ENCODE measurements around the gene NGLY1. TPM values are rescaled to one million over a fixed set of nuclear protein-coding genes. Genes with fewer than 3 reads are reported as not detected.

Gene NGLY1
- total RNA-seq, 4 donors from 2014 or later = 32.9 to 101 (median 46.4) TPM

DNA sequence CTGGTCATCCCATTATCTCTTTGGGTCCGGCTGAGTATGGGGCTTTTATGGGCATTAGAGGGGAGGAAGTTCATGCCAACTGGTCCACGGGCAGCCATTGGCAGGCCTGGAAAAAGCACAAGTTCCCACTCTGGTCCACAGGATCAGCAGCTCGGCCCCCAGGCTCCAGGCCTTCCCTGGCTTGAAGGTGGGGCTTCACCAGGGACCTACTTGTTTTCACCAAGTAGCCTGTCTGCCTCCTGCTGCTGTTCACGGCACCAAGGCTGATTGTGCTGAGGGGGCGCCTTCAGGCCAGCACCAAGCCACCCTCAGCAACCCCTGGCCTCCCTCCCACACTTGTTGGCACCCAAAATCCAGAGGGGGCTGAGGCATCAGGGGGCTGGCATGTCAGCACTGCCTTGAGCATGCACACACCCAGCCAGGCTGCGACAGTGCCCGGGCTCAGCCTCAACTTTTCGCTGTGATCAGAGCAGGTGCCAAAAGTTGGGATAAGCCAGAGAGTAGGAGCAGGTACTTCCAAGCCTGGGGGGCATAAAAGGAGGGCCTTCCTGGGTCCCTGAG is 109.4 kb downstream of the NGLY1 start:
- Histone ChIP-seq H3K36me3 (no peaks in the 10 kb centered on the region), H3K4me1 (no peaks in the 10 kb centered on the region), H3K9me3 (peaks cover 0 to 8% (median 0%) of the 10 kb centered on the region in 4 donors), H3K27ac (no peak overlapping the region), H3K27me3 (no peaks in the 10 kb centered on the region), H3K4me3 (no peak overlapping the region)
- TF ChIP-seq, protein P1, sequence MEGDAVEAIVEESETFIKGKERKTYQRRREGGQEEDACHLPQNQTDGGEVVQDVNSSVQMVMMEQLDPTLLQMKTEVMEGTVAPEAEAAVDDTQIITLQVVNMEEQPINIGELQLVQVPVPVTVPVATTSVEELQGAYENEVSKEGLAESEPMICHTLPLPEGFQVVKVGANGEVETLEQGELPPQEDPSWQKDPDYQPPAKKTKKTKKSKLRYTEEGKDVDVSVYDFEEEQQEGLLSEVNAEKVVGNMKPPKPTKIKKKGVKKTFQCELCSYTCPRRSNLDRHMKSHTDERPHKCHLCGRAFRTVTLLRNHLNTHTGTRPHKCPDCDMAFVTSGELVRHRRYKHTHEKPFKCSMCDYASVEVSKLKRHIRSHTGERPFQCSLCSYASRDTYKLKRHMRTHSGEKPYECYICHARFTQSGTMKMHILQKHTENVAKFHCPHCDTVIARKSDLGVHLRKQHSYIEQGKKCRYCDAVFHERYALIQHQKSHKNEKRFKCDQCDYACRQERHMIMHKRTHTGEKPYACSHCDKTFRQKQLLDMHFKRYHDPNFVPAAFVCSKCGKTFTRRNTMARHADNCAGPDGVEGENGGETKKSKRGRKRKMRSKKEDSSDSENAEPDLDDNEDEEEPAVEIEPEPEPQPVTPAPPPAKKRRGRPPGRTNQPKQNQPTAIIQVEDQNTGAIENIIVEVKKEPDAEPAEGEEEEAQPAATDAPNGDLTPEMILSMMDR (IDR thresholded peaks at IDR 0.05) = no peak
- no peak for TF ChIP-seq POLR2A (IDR thresholded peaks at IDR 0.05)
- DNase-seq = no peak

Small RNA genes within 50 kb of the gene (small RNA-seq; reads per million reads assigned to genes)
- 0 reads per million in 2 donors for gene CRIP1P2

Other genes starting within 250 kb of the NGLY1 start
- gene TOP2B, start 118.5 kb downstream of the NGLY1 start, total RNA-seq = 100 to 1,000 TPM in 1 of 4 donors, 10 to 100 TPM in 3; 70.4 to 198 (median 73.8) TPM
- gene OXSM, start 6.6 kb upstream of the NGLY1 start, total RNA-seq = 100 to 1,000 TPM in 1 of 4 donors, 10 to 100 TPM in 1, 1 to 10 TPM in 2; 7.2 to 192 (median 14.0) TPM